Aorta (tissue), 5 donors: ENCODE results near the gene SEMA5B. TPM values are rescaled to one million over a fixed set of nuclear protein-coding genes. Genes with fewer than 3 reads are reported as not detected.
A peak's percentile ranks its signal among the peaks of the same experiment; 100 is the strongest.

Experiments used
- ATAC-seq: fragments of 200-7000 bp; cut with Tn5 transposase; one replicate; pipeline ENCODE4 v1.9.1; 2022; ENCODE audit warnings: moderate library complexity; ENCODE audit not compliant: low FRiP score
- DNase-seq, 2 donors: peaks; one replicate each; pipeline ENCODE4 v3.0.0-alpha.2; 2020
- H3K27ac ChIP-seq, 2 donors: one replicate each; pipeline ENCODE4 v1.5.1; 2013; ENCODE audit warnings: low read length in 2 of 2, mild to moderate bottlenecking in 2 of 2, moderate library complexity in 2 of 2, control low read depth in 1 of 2, inconsistent platforms in 1 of 2, low read depth in 1 of 2
- H3K27me3 ChIP-seq, 2 donors: one replicate each; pipeline ENCODE4 v1.6.1; 2013; ENCODE audit warnings: control low read depth in 1 of 2, low read length in 1 of 2, mild to moderate bottlenecking in 1 of 2, moderate library complexity in 1 of 2; ENCODE audit not compliant: insufficient read depth in 2 of 2, control insufficient read depth in 1 of 2
- H3K36me3 ChIP-seq, 2 donors: one replicate each; pipeline ENCODE4 v1.6.1; 2013; ENCODE audit warnings: control low read depth in 1 of 2, low read length in 1 of 2, mild to moderate bottlenecking in 1 of 2; ENCODE audit not compliant: insufficient read depth in 2 of 2, control insufficient read depth in 1 of 2
- H3K4me1 ChIP-seq, 2 donors: one replicate each; pipeline ENCODE4 v1.6.1; 2013; ENCODE audit warnings: low read length in 2 of 2, control low read depth in 1 of 2, mild to moderate bottlenecking in 1 of 2, moderate library complexity in 1 of 2; ENCODE audit not compliant: insufficient read depth in 2 of 2, control insufficient read depth in 1 of 2
- H3K4me3 ChIP-seq, 2 donors: one replicate each; pipeline ENCODE4 v1.5.1; 2013; ENCODE audit warnings: low read length in 2 of 2, control low read depth in 1 of 2, mild to moderate bottlenecking in 1 of 2
- H3K9me3 ChIP-seq: one replicate; pipeline ENCODE4 v1.6.1; 2013; ENCODE audit warnings: mild to moderate bottlenecking, low read length; ENCODE audit not compliant: control insufficient read depth
- WGBS, 2 donors: extraction: QIAGEN DNeasy Blood & Tissue Kit; methylation state at CpG; one replicate each; pipeline ENCODE4 v1.1.7; 2013; 5-methylcytosine and 5-hydroxymethylcytosine counted together
- intact Hi-C, 2 donors: fragments of 100-400 bp; cut with DNase I; formaldehyde crosslinking; loops; one replicate each; pipeline versions ENCODE4 v1.14.2 to v1.15.0; 2022
- polyA plus RNA-seq, 2 donors: library from polyadenylated mRNA; stranded (reverse); fragments of 200-250 nt; gene quantifications; one replicate each; pipeline ENCODE4 v1.2.3, GENCODE V29; 2013
- total RNA-seq, 2 donors: library from RNA; stranded (reverse); fragmentation: NEBNext Ultra II Directional; extraction: Animal tissue kit (Norgen Biotek cat#: 25700); gene quantifications; one replicate each; pipeline ENCODE4 v1.2.1, GENCODE V29; 2021
- donor health status: healthy with polysubstance abuse.
- donor health status: Bipolar disorder and iron deficiency.
- donor health status: DM: no; HTN: no; CAD: no.
- donor health status: DM: no; HTN: no; CAD: no.
- donor health status: DM: yes; HTN: yes; CAD: no.

SEMA5B gene
- total and polyA plus RNA-seq, 4 donors = under 0.01 to 4.9 (median 0.92) TPM

GRCh38 chr3:123048480-123049237 is 21.1 kb upstream of the SEMA5B start:
- ATAC-seq = no peak
- no peaks in the 10 kb centered on the region for H3K36me3 ChIP-seq
- 71 to 75% methylated on average over 13 of the region's 13 CpGs for WGBS, 2 donors
- intact Hi-C loops = no loop called here
- no peak overlapping the region for H3K4me3 ChIP-seq
- H3K4me1 ChIP-seq = peaks cover 0 to 4% of the 10 kb centered on the region in 2 donors
- no peaks in the 10 kb centered on the region for H3K9me3 ChIP-seq
- no peaks in the 10 kb centered on the region for H3K27me3 ChIP-seq
- DNase-seq = no peak
- H3K27ac ChIP-seq = no peak overlapping the region

- Histone ChIP-seq H3K4me1 (peaks cover 0 to 4% of the 10 kb centered on the region in 2 donors), H3K27ac (no peak overlapping the region), H3K36me3 (no peaks in the 10 kb centered on the region), H3K27me3 (no peaks in the 10 kb centered on the region), H3K9me3 (no peaks in the 10 kb centered on the region), H3K4me3 (no peak overlapping the region)
- WGBS, 2 donors = 79 to 81% methylated on average over 3 of the region's 3 CpGs
- no peak for DNase-seq
- intact Hi-C loops = no loop called here
- no peak for ATAC-seq
Observed at GRCh38 chr3:123047062-123047319, 19.4 kb upstream of the SEMA5B start.

- Histone ChIP-seq H3K4me3 (no peak overlapping the region), H3K4me1 (peaks cover 0 to 4% of the 10 kb centered on the region in 2 donors), H3K27me3 (no peaks in the 10 kb centered on the region), H3K27ac (no peak overlapping the region), H3K36me3 (no peaks in the 10 kb centered on the region), H3K9me3 (no peaks in the 10 kb centered on the region)
- ATAC-seq (peak; percentile 70), DNase-seq (no peak)
- WGBS, 2 donors = 8 to 12% methylated on average over 10 of the region's 10 CpGs
- intact Hi-C loops = no loop called here
Observed at GRCh38 chr3:123046262-123047061, 18.9 kb upstream of the SEMA5B start.

DNA sequence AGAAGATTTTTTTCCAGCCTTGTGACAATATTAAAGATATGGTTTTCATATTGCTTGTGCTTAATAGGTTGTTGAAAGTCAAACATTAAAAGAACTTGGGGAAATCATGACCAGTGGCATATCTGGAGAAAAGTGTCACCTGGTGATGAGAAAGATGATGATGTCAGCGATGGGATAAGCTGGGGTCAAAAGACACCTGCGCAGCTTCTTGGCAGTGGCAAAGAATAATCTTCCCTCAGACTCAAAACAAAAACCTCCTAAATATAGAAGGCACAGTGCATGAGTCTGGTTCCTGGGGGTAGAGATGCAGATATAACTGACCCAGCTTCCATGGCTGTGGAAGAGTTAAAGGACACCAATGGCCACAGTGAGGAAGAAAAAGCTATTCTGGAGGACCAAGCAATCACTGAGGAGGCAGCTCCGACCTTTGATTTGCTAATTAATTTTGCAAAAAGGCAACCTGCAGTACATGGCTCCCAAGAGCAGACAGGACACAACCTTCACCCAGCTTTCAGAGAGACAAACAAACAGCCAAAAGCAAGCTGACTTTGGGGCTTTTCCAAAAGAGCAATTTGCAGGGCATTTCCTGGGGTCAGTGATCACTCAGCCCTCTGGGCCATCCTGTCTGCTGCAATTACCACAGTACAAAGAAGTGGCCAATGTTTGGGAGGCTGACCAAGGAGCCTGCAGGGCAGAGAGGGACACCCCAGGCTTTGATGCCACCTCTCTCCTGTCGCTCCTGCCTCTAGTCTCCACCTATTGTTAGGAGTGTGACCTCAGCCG is 17.6 kb upstream of the SEMA5B start:
- ATAC-seq = no peak

GRCh38 chr3:123042413-123042812 is 14.8 kb upstream of the SEMA5B start:
- Histone ChIP-seq H3K27ac (no peak overlapping the region), H3K4me3 (no peak overlapping the region), H3K9me3 (no peaks in the 10 kb centered on the region), H3K4me1 (peaks cover 0 to 7% of the 10 kb centered on the region in 2 donors), H3K27me3 (no peaks in the 10 kb centered on the region), H3K36me3 (no peaks in the 10 kb centered on the region)
- WGBS, 2 donors = 85 to 86% methylated on average over 6 of the region's 6 CpGs
- DNase-seq (no peak), ATAC-seq (no peak)
- intact Hi-C loops = no loop called here

More for the DNA sequence above, 17.6 kb upstream of the SEMA5B start:
- peaks cover 0 to 4% of the 10 kb centered on the region in 2 donors for H3K4me1 ChIP-seq
- 79 to 80% methylated on average over 5 of the region's 5 CpGs for WGBS, 2 donors
- H3K4me3 ChIP-seq = no peak overlapping the region
- intact Hi-C loops = no loop called here
- no peak overlapping the region for H3K27ac ChIP-seq
- no peaks in the 10 kb centered on the region for H3K9me3 ChIP-seq
- no peaks in the 10 kb centered on the region for H3K27me3 ChIP-seq
- no peaks in the 10 kb centered on the region for H3K36me3 ChIP-seq
- DNase-seq = no peak

- DNase-seq (no peak), ATAC-seq (no peak)
- no peaks in the 10 kb centered on the region for H3K9me3 ChIP-seq
- peaks cover 0 to 4% of the 10 kb centered on the region in 2 donors for H3K4me1 ChIP-seq
- no peak overlapping the region for H3K4me3 ChIP-seq
- H3K36me3 ChIP-seq = no peaks in the 10 kb centered on the region
- H3K27ac ChIP-seq = no peak overlapping the region
- H3K27me3 ChIP-seq = no peaks in the 10 kb centered on the region
- 92% methylated on average over 3 of the region's 3 CpGs for WGBS, 2 donors
- intact Hi-C loops = loop anchor here in 1 of 2 donors (10.0 kb wide), 1 partner anchor 216 kb away; no protein-coding TSS in a partner anchor
Observed at GRCh38 chr3:123039178-123039577, 11.6 kb upstream of the SEMA5B start.

DNA sequence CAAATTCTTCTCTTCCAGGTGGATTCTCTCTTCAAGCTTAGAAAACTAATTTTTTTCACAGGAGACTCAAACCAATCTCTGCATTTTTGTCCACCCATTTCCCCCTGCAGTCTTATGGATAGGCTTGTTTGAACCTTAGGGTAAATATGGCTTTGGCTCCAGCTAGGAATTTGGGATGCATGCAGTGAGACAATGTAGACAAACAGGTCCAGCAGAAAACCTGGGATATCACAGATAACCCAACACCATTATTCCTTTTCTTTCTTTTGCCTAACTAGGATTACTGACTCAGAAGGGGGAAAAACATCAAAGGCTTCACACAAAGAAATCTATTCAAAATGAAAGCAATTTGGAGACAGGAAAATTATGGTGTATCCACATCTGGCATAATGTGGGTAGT is 11.2 kb upstream of the SEMA5B start:
- intact Hi-C loops = loop anchor here in 1 of 2 donors (10.0 kb wide), 1 partner anchor 216 kb away; no protein-coding TSS in a partner anchor
- Histone ChIP-seq H3K4me3 (no peak overlapping the region), H3K27me3 (no peaks in the 10 kb centered on the region), H3K4me1 (peaks cover 0 to 4% of the 10 kb centered on the region in 2 donors), H3K27ac (no peak overlapping the region), H3K9me3 (no peaks in the 10 kb centered on the region), H3K36me3 (no peaks in the 10 kb centered on the region)
- ATAC-seq (no peak), DNase-seq (no peak)

- intact Hi-C loops = loop anchor here (2.0 to 10.0 kb wide), 2 partner anchors 52 to 218 kb away; no protein-coding TSS in a partner anchor
- Histone ChIP-seq H3K36me3 (no peaks in the 10 kb centered on the region), H3K4me3 (no peak overlapping the region), H3K27ac (peak overlapping the region; percentile 18 to 57), H3K27me3 (no peaks in the 10 kb centered on the region), H3K9me3 (no peaks in the 10 kb centered on the region), H3K4me1 (peaks cover 0 to 4% of the 10 kb centered on the region in 2 donors)
- ATAC-seq (no peak), DNase-seq (no peak)
- 3 to 8% methylated on average over 5 of the region's 5 CpGs for WGBS, 2 donors
Observed at GRCh38 chr3:123037015-123037375, 9.4 kb upstream of the SEMA5B start.
